GM21825 (cell line): ENCODE results near the gene SLC6A17.

Experiments
- ATAC-seq: cut with Tn5 transposase; IDR thresholded peaks from one replicate; pipeline ENCODE4 v1.9.1; 2021; ENCODE audit warnings: mild to moderate bottlenecking, moderate library complexity; ENCODE audit not compliant: unreplicated experiment

Gene SLC6A17

DNA sequence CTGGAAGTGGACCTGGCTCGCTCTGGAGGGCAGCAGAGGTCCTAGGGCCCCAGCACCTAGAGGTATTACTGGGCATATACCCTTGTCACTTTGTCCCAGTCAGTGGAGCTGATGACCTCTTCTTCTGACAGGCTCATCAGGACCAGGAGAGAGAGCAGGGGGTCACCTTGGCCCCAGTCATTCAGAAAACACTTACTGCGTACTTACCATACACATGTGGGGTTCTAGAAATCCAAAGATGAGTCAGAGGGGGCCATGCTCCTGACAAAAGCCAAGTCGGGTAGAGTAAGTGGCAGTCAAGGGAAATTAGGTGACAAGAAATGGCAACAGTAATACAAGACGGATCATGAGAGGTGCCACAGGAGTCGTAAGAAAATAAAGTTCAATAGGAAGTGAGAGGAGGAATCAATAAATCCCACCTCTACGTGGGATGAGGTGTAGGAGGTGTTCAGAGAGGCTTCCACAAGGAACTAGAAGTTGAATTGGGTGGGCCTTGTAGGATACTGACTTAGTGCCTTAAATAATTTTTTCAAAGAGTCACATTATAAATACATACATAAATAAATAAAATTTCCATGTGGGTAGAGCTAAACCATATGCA lies 66.7 kb downstream of the SLC6A17 start:
- no peak for ATAC-seq

DNA sequence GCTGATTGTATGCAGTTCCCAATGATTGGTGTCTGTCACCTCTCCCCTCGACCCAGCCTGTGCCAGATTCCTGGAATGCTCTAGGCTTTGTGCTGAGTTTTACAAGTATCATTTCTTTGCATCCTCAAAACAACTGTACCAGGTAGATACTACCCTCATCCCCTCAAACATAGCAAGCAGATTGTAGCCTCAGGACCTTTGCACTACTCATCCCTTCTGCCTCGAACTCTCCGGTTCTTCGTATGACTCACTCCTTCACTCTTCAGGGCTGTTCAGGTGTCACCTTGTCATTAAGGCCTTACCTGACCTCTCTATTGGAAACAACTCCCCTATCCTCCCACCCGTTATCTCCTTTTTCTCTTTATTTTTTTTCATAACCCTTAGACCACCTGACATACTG lies 67.8 kb downstream of the SLC6A17 start:
- no peak for ATAC-seq

DNA sequence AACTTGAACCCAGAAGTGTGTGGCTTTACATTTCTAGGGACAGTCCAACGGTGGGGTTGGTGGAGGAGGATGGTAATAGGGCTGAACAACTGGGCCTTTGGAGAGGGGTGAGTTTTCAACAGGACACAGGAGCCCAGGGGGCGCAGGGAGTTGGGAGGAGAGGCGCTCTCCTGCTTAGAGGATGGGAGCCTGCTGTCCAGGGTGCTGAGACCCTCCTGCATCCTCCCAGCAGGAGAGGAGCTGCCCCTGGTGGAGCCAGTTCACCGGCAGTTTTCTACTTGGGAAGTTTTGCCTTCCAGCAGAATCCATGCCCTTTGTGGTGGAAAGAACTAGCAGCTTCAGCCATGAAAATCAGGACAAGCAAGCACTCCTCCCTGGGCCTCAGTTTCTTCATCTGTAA lies 68.4 kb downstream of the SLC6A17 start:
- no peak for ATAC-seq

DNA sequence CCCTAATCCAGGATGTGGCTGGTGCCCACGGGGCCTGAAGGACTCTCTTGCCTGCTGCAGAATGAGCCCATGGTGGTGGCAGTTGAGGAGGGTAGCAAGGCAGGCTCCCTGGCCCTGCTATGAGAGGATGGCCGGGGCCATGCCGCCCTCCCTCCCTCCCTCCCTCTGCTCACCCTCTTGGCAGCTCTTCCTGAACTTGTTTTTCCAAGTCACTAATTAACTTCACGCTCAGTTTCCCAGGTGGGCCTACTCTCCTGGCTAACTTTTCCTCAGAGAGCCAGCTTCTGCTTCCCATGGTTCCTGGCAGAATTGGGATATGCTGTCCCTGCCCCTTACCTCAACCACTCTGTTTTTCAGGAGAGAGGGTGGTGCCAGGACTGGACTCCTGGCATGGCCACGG lies 70.0 kb downstream of the SLC6A17 start:
- no peak for ATAC-seq

DNA sequence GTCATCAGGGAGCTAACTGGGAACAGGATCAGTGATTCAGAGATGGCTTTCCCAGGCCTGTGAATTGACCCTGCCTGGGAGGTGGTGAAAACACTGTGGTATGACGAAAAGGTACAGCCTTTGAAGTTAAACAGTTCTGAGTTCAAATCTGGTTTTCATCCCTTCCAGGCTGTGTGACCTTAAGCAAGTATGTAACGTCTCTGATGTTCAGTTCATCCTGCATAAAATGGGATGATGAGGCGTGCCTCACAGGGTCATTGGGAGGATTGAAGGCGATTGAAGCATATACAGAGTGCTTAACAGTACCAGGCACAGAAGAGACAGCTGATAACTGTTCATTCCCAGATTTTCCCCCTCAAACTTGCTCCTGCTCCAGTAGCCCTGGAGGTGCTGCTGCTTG lies 70.8 kb downstream of the SLC6A17 start:
- ATAC-seq = no peak

DNA sequence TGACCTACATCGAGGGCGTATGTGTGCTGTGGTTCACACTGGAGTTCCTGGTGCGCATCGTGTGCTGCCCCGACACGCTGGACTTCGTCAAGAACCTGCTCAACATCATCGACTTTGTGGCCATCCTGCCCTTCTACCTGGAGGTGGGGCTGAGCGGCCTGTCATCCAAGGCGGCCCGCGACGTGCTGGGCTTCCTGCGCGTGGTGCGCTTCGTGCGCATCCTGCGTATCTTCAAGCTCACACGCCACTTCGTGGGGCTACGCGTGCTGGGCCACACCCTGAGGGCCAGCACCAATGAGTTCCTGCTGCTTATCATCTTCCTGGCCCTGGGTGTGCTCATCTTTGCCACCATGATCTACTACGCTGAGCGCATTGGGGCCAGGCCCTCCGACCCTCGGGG lies 72.8 kb downstream of the SLC6A17 start:
- no peak for ATAC-seq

DNA sequence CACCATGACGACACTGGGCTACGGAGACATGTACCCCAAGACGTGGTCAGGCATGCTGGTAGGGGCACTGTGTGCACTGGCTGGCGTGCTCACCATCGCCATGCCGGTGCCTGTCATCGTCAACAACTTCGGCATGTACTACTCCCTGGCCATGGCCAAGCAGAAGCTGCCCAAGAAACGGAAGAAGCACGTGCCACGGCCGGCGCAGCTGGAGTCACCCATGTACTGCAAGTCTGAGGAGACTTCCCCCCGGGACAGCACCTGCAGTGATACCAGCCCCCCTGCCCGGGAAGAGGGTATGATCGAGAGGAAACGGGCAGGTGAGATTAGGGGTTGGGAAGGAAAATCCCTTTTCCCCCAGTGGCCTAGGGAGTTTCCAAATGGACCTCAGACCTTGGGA lies 73.3 kb downstream of the SLC6A17 start:
- no peak for ATAC-seq

DNA sequence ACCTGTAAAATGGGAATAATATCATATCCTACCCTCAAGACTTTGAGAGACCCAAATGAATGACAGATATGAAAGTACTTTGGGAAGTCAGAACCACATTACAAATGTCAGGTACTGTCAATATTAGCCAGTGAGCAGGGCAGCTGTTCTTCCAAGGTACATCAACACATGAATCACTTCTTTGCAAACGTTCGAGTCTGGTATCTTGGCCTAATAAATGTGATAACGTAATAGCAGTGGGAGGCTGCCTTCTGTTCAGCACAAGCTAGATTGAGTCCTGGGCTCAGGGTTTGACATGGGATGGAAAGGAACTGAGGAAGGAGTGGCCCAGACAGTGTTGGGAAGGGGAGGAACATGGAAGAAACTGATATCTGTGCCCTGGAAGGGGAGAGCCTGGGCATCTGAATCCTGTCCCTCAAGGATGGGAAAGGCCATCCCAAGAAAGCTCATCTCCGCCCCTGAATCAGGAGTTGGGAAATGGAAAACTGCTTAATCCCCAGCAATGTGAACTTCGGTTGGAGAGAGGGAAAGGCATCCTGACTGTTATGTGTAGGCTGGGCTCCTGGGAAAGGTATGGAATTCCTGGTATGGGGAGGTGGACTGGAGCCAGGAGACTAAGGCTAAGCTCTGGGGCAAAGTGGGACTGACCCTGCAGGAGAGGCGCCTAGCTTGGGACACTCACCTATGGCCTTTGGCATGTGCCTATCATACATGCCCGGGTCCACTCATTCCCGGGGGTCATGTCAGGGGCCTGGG lies 74.1 kb downstream of the SLC6A17 start:
- no peak for ATAC-seq

DNA sequence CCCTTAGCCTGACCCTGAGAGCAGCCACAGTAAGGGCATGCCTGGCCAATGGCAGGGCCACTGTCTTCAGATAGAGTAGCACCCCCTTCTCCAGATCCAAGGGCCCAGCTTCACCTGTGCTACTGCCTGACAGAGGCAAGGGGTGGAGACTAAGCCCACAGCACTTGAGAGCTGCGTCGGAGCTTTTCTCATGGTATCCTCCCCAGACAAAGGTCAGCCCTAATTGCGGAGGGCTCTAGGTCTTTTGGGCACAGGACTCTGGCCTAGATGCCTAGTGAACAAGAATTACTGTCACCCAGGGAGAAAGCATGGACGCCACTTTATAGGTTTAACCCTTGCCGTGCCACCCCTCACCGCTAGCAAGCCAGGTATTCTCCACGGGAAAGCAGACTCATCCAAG lies 74.9 kb downstream of the SLC6A17 start:
- ATAC-seq = no peak

DNA sequence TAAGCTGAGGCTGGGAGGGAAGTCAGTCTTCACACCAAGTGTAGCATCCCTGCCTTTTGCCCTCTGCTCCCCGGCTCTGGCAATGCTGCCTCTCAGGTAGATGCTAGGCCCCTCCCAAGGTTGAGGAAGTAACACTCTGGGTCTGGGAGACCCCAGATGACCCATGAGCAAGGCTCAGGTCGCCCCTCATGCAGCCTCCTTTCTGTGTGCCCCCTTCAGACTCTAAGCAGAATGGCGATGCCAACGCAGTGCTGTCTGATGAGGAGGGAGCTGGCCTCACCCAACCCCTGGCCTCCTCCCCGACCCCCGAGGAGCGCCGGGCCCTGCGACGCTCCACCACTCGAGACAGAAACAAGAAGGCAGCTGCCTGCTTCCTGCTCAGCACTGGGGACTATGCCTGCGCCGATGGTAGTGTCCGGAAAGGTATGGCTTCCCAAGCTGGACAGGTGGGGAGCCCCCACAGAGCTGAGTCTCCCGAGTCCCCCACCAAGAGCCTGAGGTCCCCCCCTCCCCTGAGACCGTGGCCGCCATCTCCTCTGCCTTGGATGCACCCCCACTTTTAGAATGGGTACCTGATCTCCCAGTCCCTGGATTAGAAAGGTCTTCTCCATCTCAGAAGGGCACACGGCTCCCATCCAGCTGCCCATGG lies 75.6 kb downstream of the SLC6A17 start:
- no peak for ATAC-seq

DNA sequence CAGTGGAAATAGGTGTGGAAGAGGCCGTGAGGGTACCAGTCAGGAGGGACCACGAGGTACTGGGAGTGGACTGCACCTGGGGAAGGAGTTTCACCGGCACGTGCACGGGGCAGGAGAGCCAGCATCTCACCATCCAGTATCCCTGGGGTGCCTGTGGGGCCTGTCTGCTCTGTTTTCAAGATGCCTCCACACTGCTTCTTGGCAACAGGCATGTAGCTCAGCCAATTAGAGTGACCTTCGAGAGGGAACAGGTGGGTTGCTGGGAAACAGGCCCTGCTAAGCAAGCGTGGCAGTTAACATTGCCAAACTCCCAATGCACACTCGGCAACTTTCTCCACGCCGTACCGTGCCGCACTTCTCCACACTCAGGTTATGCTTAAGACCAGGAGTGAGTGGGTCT lies 77.5 kb downstream of the SLC6A17 start:
- no peak for ATAC-seq

DNA sequence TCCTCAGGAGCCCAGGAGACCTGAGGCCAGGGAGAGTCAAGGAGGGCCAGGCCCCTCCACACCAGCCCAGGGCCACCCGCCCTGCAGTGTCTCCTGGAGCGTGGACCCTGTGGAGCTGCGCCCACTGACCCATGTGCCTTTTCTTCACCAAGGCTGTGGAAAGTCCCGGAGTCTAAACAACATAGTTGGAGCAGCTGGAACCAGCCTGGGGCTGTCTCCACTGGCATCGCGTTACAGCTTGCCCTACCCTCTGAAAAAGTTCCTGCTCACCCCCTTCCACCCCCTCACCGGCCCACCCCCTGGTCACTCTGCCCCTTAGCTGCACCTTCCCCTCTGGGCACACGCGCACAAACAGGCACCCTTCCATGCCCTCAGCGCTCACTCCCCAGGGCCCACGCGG lies 78.1 kb downstream of the SLC6A17 start:
- ATAC-seq = no peak

DNA sequence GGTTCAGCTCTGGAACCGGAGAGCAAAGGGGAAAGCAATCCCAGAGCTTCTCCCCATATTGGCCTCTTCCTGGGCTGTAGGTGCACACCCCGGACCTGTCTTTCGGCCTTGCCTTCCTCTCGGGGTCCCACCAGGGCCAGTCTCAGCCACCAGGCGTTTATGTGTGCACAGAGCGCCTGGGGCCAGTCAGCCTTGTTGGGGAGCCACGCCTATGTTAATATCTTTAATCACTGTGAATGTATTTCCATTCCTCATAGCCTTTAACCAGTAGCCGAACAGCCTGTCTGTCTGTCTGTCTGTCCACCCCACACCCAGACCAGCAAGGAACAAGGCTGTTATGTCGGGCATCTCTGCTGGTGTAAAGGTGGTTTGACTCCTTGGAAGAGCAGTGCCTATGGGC lies 78.6 kb downstream of the SLC6A17 start:
- ATAC-seq = no peak

DNA sequence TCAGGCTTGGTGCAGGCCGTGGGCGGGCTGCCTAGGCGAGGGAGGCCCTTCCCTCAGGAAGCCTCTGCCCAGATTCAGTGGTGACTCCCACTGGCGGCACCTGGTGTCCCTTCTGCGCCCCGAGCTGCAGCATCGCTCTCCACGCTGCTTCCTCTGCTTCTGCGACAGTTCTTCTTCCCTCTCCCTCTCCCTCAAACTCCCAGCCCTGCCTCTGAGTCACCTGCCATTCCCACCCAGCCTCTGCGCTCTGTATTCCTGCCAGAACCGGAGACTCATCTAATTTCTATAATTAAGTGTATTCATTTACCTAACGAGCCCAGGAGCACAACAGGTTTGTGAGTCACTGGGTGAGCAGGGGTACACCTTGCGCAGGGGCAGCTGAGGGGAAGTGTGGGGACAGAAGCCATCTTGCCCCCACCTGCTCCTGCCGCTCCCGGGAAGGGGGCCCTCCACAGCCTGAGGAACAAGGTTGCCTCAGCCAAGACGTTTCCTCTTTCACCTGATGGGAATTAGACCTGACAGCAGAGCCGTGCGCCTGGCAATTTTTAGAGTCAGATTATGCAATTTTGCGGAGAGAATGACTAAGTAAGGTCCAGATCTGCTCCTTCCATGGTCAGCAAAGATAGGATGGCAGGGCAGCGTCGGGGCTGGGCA lies 79.2 kb downstream of the SLC6A17 start:
- no peak for ATAC-seq

DNA sequence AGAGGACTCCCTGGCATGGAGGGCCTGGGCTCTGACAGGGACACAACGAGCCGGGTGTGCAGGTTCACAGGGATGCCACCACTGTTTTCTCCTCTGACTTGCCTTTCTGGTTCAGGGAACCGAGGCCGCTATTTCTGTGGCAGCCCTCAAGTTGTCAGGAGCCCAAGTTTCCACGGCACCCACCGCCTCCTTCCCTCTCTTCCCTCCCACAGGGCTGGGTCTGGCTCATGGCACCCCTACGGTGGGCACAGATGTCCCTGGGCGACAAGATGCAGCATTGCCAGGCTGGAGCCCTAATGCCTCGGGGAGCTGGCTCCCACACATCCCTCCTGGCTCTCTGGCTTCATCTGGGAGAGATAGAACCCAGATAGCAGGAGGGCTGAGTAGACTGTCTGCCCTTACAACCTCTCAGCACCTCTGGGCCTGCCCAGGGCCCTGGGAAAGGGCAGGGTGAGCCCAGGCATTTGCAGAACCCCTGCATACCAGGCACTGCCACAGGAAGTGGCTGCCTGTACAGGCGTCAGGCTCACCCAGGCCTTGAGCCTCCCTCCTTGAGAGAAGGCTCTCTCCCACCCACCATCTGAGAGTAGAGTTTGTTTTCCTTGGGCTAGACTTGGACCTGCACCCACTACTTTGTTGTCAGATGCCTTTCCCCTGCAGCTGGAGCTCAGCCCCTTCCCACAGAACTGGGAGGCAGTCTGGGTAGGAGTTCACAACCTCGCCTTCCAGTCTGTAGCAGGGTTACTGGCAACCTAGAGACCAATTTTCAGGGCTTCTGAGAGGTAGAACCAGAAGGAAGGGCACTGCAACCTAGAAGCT lies 80.3 kb downstream of the SLC6A17 start:
- no peak for ATAC-seq

DNA sequence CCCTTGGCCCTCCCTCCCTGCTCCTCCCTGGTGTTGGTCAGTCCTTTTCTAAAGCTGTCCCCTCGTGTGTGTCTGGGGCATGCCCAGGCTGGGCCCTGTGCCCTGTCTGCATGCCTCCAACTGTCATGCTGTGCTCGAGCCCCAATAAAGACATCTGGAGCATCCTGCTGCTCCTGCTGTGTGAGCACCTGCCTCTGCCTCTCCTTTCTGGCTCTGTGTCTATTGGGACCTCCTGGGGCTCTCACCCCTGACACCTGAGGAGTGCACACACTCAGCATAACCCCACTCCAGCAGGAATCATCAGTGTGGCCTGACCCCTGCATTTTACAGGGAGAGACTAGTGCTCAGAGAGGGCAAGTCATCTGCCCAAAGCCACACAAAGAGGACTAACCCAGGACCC lies 83.6 kb downstream of the SLC6A17 start:
- ATAC-seq = no peak

DNA sequence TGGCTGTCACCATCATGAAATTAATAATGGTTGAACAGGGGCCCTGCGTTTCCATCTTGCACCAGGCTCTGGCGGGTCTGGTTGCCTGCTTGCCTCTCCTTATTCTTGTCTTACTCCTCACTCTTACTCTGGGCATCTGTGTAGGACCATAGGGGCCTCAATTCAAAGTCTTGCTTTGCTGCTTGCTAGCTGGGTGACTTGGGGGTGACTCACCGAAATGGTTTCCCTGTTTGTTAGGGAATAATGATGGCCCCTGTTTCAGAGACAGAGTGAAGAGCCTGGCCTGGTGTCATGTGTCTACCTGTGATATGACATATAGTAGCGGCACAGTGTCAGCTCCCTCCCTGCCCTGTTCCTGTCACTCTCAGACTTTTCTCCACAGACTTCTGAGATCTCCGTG lies 84.4 kb downstream of the SLC6A17 start:
- ATAC-seq = no peak

DNA sequence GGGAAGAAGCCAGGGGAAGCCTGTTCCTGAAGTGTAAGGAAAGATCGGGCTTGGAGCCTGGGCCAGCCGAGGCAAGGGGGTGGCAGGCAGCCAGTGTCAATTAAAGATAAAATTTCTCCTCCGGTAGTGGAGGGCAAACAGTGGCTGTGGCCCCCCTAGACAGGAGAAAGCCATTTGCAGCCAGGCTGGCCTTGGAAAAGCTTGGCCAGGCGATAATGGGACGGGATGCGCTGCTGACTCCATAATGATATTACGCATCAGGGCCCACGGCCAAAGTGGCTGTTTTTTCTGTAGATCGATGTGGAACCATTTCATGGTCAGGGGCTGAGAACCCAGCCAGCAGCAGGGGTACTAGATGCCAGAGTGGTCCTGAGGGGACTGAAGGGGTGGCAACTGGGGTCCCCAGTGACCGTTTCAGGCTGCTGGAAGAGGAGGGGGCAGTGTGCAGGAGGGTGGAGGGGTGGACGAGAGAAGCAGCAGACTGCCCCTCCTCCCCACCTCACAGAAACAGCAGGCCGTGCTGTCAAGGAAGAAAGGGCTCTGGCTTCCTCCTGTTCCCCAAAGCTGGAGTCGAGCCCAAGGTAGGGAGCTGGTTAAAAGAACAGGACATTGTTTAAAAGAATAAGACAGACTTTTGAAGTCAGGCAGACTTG lies 85.0 kb downstream of the SLC6A17 start:
- no peak for ATAC-seq

DNA sequence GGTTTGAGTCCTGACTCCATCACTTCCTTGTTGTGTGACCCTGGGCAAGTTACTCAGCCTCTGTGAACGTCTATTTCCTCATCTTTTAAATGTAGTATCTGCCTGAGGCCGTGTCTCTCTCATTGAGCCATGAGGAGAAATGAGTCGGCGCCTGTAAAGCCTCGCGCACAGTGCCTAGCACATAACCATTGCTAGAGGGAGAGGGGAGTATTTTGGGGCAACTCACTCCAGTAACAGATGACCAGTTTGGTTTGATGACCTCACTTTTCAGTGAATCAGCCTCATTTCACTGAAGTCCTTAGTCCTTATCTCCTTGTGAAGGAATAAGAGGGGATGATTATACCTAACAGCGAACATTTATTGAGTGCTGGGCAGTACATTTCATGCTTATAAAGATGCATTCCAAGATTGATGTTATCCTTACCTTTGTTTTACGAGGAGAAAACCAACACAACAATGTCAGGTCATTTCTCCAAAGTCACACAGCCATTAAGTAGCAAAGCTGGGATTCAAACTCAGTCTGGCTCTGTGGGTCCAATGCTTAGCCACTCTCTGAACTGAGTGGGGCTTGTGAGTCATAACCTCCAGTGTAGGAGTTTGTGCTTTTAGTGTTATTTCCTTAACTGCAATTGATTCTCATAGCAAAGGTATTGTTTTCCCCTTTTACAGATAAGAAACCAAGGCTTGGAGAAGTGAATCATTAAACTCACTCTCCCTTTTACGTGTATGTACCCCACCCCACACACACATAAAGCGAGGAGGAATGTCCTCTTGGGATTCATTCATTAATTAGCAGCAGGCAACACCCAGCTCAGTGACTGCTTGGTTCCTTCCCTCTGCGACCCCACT lies 85.8 kb downstream of the SLC6A17 start:
- no peak for ATAC-seq
